A549 (cell line): ENCODE results near the gene ANP32D. TPM values are rescaled to one million over a fixed set of nuclear protein-coding genes. Genes with fewer than 3 reads are reported as not detected.
"Not testable (repeated sequence)": the region's sequence is repeated elsewhere in the genome, so short reads cannot be mapped to it uniquely, and the experiment has no call there.

Experiments used
- ATAC-seq, 2 experiments: fragments of 200-7000 bp in 1 of 2; fragments of >200 bp in 1 of 2; cut with Nextera tagmentation in 1 of 2; cut with Tn5 transposase in 1 of 2; 3 replicates each; pipeline versions ENCODE4 v1.8.0 to v1.9.1; 2018 to 2020; ENCODE audit warnings: mild to moderate bottlenecking in 1 of 2, moderate library complexity in 1 of 2
- CTCF ChIA-PET: fragments of 300-600 bp; sonication (Branson Sonifier 250); formaldehyde crosslinking; extraction: SDS; loops from one replicate; lab custom pipeline; 2021; ENCODE audit warnings: antibody characterized with exemption, inconsistent platforms; lab: Yijun Ruan, JAX
- POLR2A ChIA-PET: fragments of 350-600 bp; formaldehyde crosslinking; extraction: SDS; loops from one replicate; lab custom pipeline; 2021; ENCODE audit warnings: antibody characterized with exemption, inconsistent platforms; lab: Yijun Ruan, JAX
- DNase-seq, 2 experiments: peaks; one replicate each; pipeline versions ENCODE4 v3.0.0 to v3.0.0-alpha.2; 2011 to 2016; ENCODE audit warnings: low read depth in 1 of 2, low spot score in 1 of 2
- FAIRE-seq: peaks from 2 replicates; lab custom pipeline; 2011; peaks lifted over from hg19 to GRCh38; lab: Jason Lieb, UNC
- H3K27ac ChIP-seq, 2 experiments: fragments of >200 bp; sonication (Bioruptor Twin); formaldehyde crosslinking; 3 replicates each; pipeline ENCODE4 v1.5.1; 2016 to 2017
- H3K4me1 ChIP-seq: fragments of >200 bp; sonication (Bioruptor Twin); formaldehyde crosslinking; 3 replicates; pipeline ENCODE4 v1.6.1; 2016
- H3K4me2 ChIP-seq: fragments of >200 bp; sonication (Bioruptor Twin); formaldehyde crosslinking; 3 replicates; pipeline ENCODE4 v1.6.1; 2016
- H3K4me3 ChIP-seq: fragments of >200 bp; sonication (Bioruptor Twin); formaldehyde crosslinking; 3 replicates; pipeline ENCODE4 v1.5.1; 2016
- H3K9me3 ChIP-seq: fragments of >200 bp; sonication (Bioruptor Twin); formaldehyde crosslinking; 3 replicates; pipeline ENCODE4 v1.6.1; 2016
- CBX2 ChIP-seq: fragments of 200-600 bp; sonication (generic); IDR thresholded peaks from 2 replicates; pipeline ENCODE4 v1.6.1; 2016; ENCODE audit warnings: low read depth, mild to moderate bottlenecking, borderline replicate concordance
- CHD4 ChIP-seq: fragments of 200-600 bp; sonication (generic); IDR thresholded peaks from 2 replicates; pipeline ENCODE4 v1.6.1; 2016; ENCODE audit warnings: antibody characterized with exemption, mild to moderate bottlenecking, borderline replicate concordance
- EHF ChIP-seq: fragments of 250-450 bp; sonication (Bioruptor Pico); IDR thresholded peaks from 2 replicates; pipeline ENCODE4 v1.5.0; 2020; ENCODE audit warnings: mild to moderate bottlenecking
- ESRRA ChIP-seq: fragments of 150-350 bp; IDR thresholded peaks from 2 replicates; pipeline ENCODE4 v1.6.1; 2014; ENCODE audit warnings: mild to moderate bottlenecking, low read length, borderline replicate concordance
- HEYL ChIP-seq: fragments of 250-450 bp; sonication (Bioruptor Pico); IDR thresholded peaks from 2 replicates; pipeline ENCODE4 v1.8.0; 2021; ENCODE audit warnings: mild to moderate bottlenecking, moderate library complexity
- JUN ChIP-seq, 2 experiments: fragments of >200 bp; sonication (Bioruptor Twin); formaldehyde crosslinking; IDR thresholded peaks; 2 replicates in 1 of 2; 3 replicates in 1 of 2; pipeline ENCODE4 v1.6.1; 2016 to 2017
- KDM1A ChIP-seq: fragments of 200-600 bp; sonication (generic); IDR thresholded peaks from 2 replicates; pipeline ENCODE4 v1.6.1; 2016; ENCODE audit warnings: low read depth, mild to moderate bottlenecking
- POLR2AphosphoS2 ChIP-seq: conservative IDR thresholded peaks from 2 replicates; pipeline ENCODE4 v1.6.1; 2012; ENCODE audit warnings: low read length, improper control_type of control experiment, inconsistent platforms
- RAD21 ChIP-seq, 2 experiments: fragments of >200 bp in 1 of 2; sonication (Bioruptor Twin) in 1 of 2; formaldehyde crosslinking in 1 of 2; IDR thresholded peaks in 1 of 2; conservative IDR thresholded peaks in 1 of 2; 2 replicates in 1 of 2; 3 replicates in 1 of 2; pipeline ENCODE4 v1.6.1; 2012 to 2018; ENCODE audit warnings: inconsistent platforms in 1 of 2
- RARB ChIP-seq: fragments of 250-450 bp; sonication (Bioruptor Pico); IDR thresholded peaks from 2 replicates; pipeline ENCODE4 v1.8.0; 2021; ENCODE audit warnings: mild to moderate bottlenecking, moderate library complexity
- RFX5 ChIP-seq: fragments of 450-650 bp; IDR thresholded peaks from 2 replicates; pipeline ENCODE4 v1.7.1; 2014; ENCODE audit warnings: antibody characterized with exemption, mild to moderate bottlenecking, moderate library complexity
- RNF2 ChIP-seq: fragments of 200-600 bp; sonication (generic); IDR thresholded peaks from 2 replicates; pipeline ENCODE4 v1.6.1; 2016; ENCODE audit warnings: low read depth, mild to moderate bottlenecking, antibody characterized with exemption, moderate library complexity, borderline replicate concordance
- WGBS: methylation state at CpG from one replicate; pipeline ENCODE4 v1.1.6; 2017; ENCODE audit errors: missing lambda C conversion rate; 5-methylcytosine and 5-hydroxymethylcytosine counted together
- polyA plus RNA-seq, 4 experiments: library from polyadenylated mRNA; depleted of rRNA in 3 of 4; stranded (reverse); fragments of >200 nt; fragmentation: RNase III in 1 of 4; extraction: RNeasy Plus Mini Kit Qiagen cat#74134 plus additional on column Dnase treatment in 1 of 4; gene quantifications; 2 replicates in 3 of 4; 3 replicates in 1 of 4; pipeline ENCODE4 v1.2.3, GENCODE V29; 2011 to 2017
- TF ChIP-seq, protein P1 (sequence below): IDR thresholded peaks from 2 replicates; pipeline ENCODE4 v1.6.1; 2012; ENCODE audit warnings: low read depth, borderline replicate concordance
- TF ChIP-seq, protein P2 (sequence below): fragments of 450-650 bp; IDR thresholded peaks from 2 replicates; pipeline ENCODE4 v1.6.1; 2014; ENCODE audit warnings: antibody characterized with exemption
- TF ChIP-seq, protein P3 (sequence below): fragments of >200 bp; sonication (Bioruptor Twin); formaldehyde crosslinking; IDR thresholded peaks from 3 replicates; pipeline ENCODE4 v1.5.1; 2016
- TF ChIP-seq, protein P4 (sequence below): fragments of 250-450 bp; sonication (Bioruptor Pico); IDR thresholded peaks from 2 replicates; pipeline ENCODE4 v1.5.0; 2021; ENCODE audit warnings: mild to moderate bottlenecking, moderate library complexity, borderline replicate concordance

Gene ANP32D
- polyA plus RNA-seq, 2 of the 4 experiments (the other 2 are of a cell fraction) = not detected

DNA sequence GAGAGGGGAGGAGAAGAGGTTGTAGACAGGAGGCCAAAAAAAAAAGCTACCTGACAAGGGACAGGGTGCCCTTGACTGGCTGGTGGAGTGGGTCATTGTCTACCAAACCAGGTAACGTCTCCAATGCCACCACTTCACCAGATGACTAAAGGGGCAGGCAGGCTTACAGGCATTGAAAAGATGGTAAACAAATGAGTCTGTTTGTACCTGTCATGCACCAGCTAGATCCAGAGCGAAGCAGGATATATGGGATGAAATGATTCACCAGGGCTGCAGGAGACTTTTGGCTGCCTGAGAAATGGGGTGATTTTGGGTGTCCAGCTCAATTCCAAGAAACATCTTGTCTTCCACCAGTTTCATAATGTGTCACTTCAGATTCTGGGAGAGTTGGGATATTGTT lies 13.9 kb downstream of the ANP32D start:
- H3K4me1 ChIP-seq = no peaks in the 10 kb centered on the region
- no peak overlapping the region for H3K4me2 ChIP-seq
- ChIA-PET CTCF (no interaction called here), POLR2A (no interaction called here)
- ATAC-seq (no peak), DNase-seq (no peak), FAIRE-seq (no peak)
- H3K9me3 ChIP-seq = no peaks in the 10 kb centered on the region
- H3K4me3 ChIP-seq = no peak overlapping the region
- TF ChIP-seq, protein P1, sequence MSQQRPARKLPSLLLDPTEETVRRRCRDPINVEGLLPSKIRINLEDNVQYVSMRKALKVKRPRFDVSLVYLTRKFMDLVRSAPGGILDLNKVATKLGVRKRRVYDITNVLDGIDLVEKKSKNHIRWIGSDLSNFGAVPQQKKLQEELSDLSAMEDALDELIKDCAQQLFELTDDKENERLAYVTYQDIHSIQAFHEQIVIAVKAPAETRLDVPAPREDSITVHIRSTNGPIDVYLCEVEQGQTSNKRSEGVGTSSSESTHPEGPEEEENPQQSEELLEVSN = no peak
- no peak for TF ChIP-seq JUN (IDR thresholded peaks at IDR 0.05)
- TF ChIP-seq EHF = no peak
- TF ChIP-seq, protein P2, sequence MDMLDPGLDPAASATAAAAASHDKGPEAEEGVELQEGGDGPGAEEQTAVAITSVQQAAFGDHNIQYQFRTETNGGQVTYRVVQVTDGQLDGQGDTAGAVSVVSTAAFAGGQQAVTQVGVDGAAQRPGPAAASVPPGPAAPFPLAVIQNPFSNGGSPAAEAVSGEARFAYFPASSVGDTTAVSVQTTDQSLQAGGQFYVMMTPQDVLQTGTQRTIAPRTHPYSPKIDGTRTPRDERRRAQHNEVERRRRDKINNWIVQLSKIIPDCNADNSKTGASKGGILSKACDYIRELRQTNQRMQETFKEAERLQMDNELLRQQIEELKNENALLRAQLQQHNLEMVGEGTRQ = no peak
- TF ChIP-seq POLR2AphosphoS2 = no peak
- no peak for TF ChIP-seq ESRRA
- TF ChIP-seq RAD21 (conservative IDR thresholded peaks at IDR 0.05 in 1 of 2, IDR thresholded peaks at IDR 0.05 in 1 of 2) = no peak
- TF ChIP-seq RARB (CRISPR knock-in tag) = no peak
- 0% methylated on average over 2 of the region's 2 CpGs for WGBS
- no peak overlapping the region for H3K27ac ChIP-seq

DNA sequence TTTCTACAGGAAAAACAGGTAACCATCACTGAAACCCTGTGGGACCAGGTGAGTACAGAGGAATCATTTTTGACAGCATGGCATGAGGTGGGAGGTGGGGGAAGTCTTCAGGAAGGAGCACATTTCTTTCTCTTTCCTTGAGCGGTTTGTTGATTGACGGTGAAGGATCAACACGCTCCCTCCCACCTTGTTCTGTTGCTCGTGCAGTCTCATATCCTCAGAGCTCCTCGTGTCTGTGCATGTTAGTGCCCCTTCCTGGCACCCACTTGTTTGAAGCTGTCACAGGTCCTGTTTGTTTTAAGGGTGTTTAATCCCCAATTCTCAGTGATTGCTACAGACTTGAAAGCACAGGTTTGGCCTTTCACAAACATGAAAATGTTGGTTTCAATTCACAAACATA lies 14.3 kb downstream of the ANP32D start:
- H3K9me3 ChIP-seq = no peaks in the 10 kb centered on the region
- no peak overlapping the region for H3K4me3 ChIP-seq
- H3K4me2 ChIP-seq = no peak overlapping the region
- CTCF ChIA-PET = no interaction called here
- ATAC-seq = no peak
- no peak overlapping the region for H3K27ac ChIP-seq
- TF ChIP-seq HEYL (CRISPR knock-in tag) = no peak
- no peak for TF ChIP-seq JUN (IDR thresholded peaks at IDR 0.05)
- TF ChIP-seq RNF2 = no peak
- DNase-seq = no peak
- WGBS = 4% methylated on average over 5 of the region's 5 CpGs
- no peaks in the 10 kb centered on the region for H3K4me1 ChIP-seq
- POLR2A ChIA-PET = no interaction called here
- no peak for FAIRE-seq

DNA sequence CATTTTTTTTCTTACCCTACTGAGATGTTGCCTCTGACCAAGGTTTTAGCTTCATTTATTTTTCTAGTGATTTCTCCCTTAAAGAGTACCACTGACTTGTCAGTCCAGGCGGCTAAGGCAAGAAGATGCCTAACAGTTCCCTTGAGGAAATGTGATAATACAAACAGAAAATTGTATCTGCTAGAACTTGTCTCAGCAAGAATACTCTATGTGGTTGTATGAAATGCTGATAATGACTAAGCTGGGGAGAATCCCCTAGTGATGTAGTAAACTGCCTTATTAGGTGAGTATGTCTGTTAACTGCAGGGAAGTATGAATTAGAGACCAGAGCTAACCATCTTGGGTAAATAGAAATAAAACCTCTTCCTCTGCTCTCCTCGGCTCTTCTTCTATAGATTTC lies 16.7 kb downstream of the ANP32D start:
- no peak for TF ChIP-seq EHF
- TF ChIP-seq, protein P1 = no peak
- TF ChIP-seq, protein P3, sequence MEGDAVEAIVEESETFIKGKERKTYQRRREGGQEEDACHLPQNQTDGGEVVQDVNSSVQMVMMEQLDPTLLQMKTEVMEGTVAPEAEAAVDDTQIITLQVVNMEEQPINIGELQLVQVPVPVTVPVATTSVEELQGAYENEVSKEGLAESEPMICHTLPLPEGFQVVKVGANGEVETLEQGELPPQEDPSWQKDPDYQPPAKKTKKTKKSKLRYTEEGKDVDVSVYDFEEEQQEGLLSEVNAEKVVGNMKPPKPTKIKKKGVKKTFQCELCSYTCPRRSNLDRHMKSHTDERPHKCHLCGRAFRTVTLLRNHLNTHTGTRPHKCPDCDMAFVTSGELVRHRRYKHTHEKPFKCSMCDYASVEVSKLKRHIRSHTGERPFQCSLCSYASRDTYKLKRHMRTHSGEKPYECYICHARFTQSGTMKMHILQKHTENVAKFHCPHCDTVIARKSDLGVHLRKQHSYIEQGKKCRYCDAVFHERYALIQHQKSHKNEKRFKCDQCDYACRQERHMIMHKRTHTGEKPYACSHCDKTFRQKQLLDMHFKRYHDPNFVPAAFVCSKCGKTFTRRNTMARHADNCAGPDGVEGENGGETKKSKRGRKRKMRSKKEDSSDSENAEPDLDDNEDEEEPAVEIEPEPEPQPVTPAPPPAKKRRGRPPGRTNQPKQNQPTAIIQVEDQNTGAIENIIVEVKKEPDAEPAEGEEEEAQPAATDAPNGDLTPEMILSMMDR = no peak
- TF ChIP-seq, protein P4, sequence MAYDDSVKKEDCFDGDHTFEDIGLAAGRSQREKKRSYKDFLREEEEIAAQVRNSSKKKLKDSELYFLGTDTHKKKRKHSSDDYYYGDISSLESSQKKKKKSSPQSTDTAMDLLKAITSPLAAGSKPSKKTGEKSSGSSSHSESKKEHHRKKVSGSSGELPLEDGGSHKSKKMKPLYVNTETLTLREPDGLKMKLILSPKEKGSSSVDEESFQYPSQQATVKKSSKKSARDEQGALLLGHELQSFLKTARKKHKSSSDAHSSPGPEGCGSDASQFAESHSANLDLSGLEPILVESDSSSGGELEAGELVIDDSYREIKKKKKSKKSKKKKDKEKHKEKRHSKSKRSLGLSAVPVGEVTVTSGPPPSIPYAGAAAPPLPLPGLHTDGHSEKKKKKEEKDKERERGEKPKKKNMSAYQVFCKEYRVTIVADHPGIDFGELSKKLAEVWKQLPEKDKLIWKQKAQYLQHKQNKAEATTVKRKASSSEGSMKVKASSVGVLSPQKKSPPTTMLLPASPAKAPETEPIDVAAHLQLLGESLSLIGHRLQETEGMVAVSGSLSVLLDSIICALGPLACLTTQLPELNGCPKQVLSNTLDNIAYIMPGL (CRISPR knock-in tag) = no peak
- no peak for TF ChIP-seq CBX2
- TF ChIP-seq CHD4 = no peak
- no peak for TF ChIP-seq HEYL (CRISPR knock-in tag)
- no peak for TF ChIP-seq RFX5
- TF ChIP-seq KDM1A = no peak
- FAIRE-seq (no peak), ATAC-seq (no peak), DNase-seq (no peak)
- Histone ChIP-seq H3K4me1 (no peaks in the 10 kb centered on the region), H3K4me3 (no peak overlapping the region), H3K27ac (no peak overlapping the region), H3K9me3 (no peaks in the 10 kb centered on the region), H3K4me2 (no peak overlapping the region)
- POLR2A ChIA-PET = no interaction called here
- 43% methylated on average over 2 of the region's 2 CpGs for WGBS
- CTCF ChIA-PET = interaction anchor here (0.7 to 1.3 kb wide), 3 partner anchors 15 to 300 kb away, joined by 3 to 5 read pairs (median 4); no protein-coding TSS in a partner anchor

DNA sequence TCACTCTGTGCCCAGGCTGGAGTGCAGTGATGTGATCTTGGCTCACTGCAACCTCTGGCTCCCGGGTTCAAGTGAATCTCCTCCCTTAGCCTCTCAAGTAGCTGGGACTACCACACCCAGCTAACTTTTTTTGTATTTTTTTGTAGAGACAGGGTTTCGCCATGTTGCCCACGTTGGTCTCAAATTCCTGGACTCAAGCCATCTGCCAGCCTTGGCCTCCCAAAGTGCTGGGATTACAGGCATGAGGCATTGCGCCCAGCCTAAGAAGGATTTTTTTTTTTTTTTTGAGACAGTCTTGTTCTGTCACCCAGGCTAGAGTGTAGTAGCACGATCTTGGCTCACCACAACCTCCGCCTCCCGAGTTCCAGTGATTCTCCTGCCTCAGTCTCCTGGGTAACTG lies 17.1 kb downstream of the ANP32D start:
- FAIRE-seq, H3K9me3 ChIP-seq, H3K4me2 ChIP-seq, POLR2A ChIA-PET, ATAC-seq, DNase-seq, H3K4me1 ChIP-seq, H3K27ac ChIP-seq, H3K4me3 ChIP-seq: not testable (repeated sequence)
- WGBS = 25% methylated on average over 7 of the region's 7 CpGs
- CTCF ChIA-PET = interaction anchor here (0.7 to 1.3 kb wide), 2 partner anchors 293 to 300 kb away, joined by 3 to 4 read pairs; no protein-coding TSS in a partner anchor

DNA sequence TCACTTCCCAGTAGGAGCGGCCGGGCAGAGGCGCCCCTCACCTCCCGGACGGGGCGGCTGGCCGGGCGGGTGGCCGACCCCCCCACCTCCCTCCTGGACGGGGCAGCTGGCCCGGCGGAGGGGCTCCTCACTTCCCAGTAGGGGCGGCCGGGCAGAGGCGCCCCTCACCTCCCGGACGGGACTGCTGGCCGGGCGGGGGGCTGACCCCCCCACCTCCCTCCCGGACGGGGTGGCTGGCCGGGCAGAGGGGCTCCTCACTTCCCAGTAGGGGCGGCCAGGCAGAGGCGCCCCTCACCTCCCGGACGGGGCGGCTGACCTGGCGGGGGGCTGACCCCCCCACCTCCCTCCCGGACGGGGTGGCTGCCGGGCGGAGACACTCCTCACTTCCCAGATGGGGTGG lies 27.9 kb downstream of the ANP32D start:
- H3K4me2 ChIP-seq, CTCF ChIA-PET, H3K4me3 ChIP-seq, ATAC-seq, FAIRE-seq, H3K9me3 ChIP-seq, POLR2A ChIA-PET, DNase-seq, H3K4me1 ChIP-seq, H3K27ac ChIP-seq: not testable (repeated sequence)
- WGBS = no CpG with 5 or more reads among the region's 32 CpGs

DNA sequence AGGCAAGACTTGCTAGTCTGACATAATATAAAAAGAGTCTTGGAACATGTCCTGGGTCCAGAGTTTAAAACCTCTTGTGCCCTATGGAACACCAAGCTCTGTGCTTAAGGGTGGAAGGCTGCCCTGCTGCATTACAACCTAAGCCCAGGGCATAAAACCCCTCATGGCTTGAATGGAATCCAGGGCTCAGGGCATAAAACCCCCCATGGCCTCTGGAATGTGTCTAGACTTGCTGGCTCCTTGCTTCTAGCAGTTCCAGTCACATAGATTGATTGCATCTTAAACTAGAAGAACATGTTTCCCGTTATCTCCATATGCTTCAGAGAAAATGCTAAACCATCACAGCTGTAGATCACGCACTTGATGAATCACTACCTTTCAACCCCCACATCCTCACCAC lies 34.5 kb downstream of the ANP32D start:
- FAIRE-seq, ATAC-seq, DNase-seq, H3K4me1 ChIP-seq, POLR2A ChIA-PET, H3K4me3 ChIP-seq, H3K9me3 ChIP-seq, H3K27ac ChIP-seq, H3K4me2 ChIP-seq, CTCF ChIA-PET: not testable (repeated sequence)
- WGBS = 13% methylated on average over 2 of the region's 2 CpGs
